GM21381 (cell line): ENCODE measurements around the gene P2RX5.
A peak's percentile ranks its signal among the peaks of the same experiment; 100 is the strongest.
"Not testable (repeated sequence)": the region's sequence is repeated elsewhere in the genome, so short reads cannot be mapped to it uniquely, and the experiment has no call there.

Source experiments
- ATAC-seq: cut with Tn5 transposase; IDR thresholded peaks from one replicate; pipeline ENCODE4 v1.9.1; 2021; ENCODE audit warnings: mild to moderate bottlenecking, moderate library complexity; ENCODE audit not compliant: unreplicated experiment

The P2RX5 gene

GRCh38 chr17:3695723-3696411 is at the start of gene P2RX5:
P2RX5 (minus strand) TSS chr17:3696155; CDS start chr17:3696005, 150 bp downstream.
- ATAC-seq, result no peak

GRCh38 chr17:3745071-3745470 is 49.1 kb upstream of the P2RX5 start:
- no peak for ATAC-seq

GRCh38 chr17:3744014-3744413 is 48.1 kb upstream of the P2RX5 start:
- no peak for ATAC-seq

- no peak for ATAC-seq
Measured at GRCh38 chr17:3740611-3741073, 44.7 kb upstream of the P2RX5 start.

GRCh38 chr17:3739422-3740124 is 43.6 kb upstream of the P2RX5 start:
- ATAC-seq, result no peak

- ATAC-seq, result no peak
Measured at GRCh38 chr17:3738562-3739295, 42.8 kb upstream of the P2RX5 start.

GRCh38 chr17:3735515-3735914 is 39.6 kb upstream of the P2RX5 start:
- ATAC-seq, result no peak

GRCh38 chr17:3734911-3735276 is 38.9 kb upstream of the P2RX5 start:
- not testable (repeated sequence) for ATAC-seq

- no peak for ATAC-seq
Measured at GRCh38 chr17:3732210-3732621, 36.3 kb upstream of the P2RX5 start.

GRCh38 chr17:3730881-3731429 is 35.0 kb upstream of the P2RX5 start:
- no peak for ATAC-seq

- no peak for ATAC-seq
Measured at GRCh38 chr17:3729881-3730280, 33.9 kb upstream of the P2RX5 start.

- not testable (repeated sequence) for ATAC-seq
Measured at GRCh38 chr17:3728099-3728498, 32.1 kb upstream of the P2RX5 start.

GRCh38 chr17:3727041-3727440 is 31.1 kb upstream of the P2RX5 start:
- ATAC-seq, result no peak

GRCh38 chr17:3724378-3725077 is 28.6 kb upstream of the P2RX5 start:
- no peak for ATAC-seq

- ATAC-seq, result peak; percentile 89
Measured at GRCh38 chr17:3723556-3724377, 27.8 kb upstream of the P2RX5 start, which contains the start of gene HASPIN. HASPIN (plus strand) TSS chr17:3723903; CDS start chr17:3723936, 33 bp downstream.

GRCh38 chr17:3723188-3723555 is 27.2 kb upstream of the P2RX5 start:
- ATAC-seq, result no peak

- ATAC-seq, result no peak
Measured at GRCh38 chr17:3722716-3723115, 26.8 kb upstream of the P2RX5 start.

- ATAC-seq, result no peak
Measured at GRCh38 chr17:3719265-3719664, 23.3 kb upstream of the P2RX5 start.

GRCh38 chr17:3718201-3718600 is 22.2 kb upstream of the P2RX5 start:
- ATAC-seq, result no peak

GRCh38 chr17:3715296-3715695 is 19.3 kb upstream of the P2RX5 start:
- no peak for ATAC-seq
